HCT116 (cell line): ENCODE results near the gene NFIB. TPM values are rescaled to one million over a fixed set of nuclear protein-coding genes. Genes with fewer than 3 reads are reported as not detected.

ENCODE experiments used
- ATAC-seq: fragments of 200-7000 bp; cut with Tn5 transposase; 2 replicates; pipeline ENCODE4 v1.9.1; 2020; ENCODE audit warnings: mild to moderate bottlenecking, moderate library complexity
- BruUV-seq: library from RNA; stranded (reverse); fragments of 400-500 nt; replicated peaks from 2 replicates; lab custom pipeline; 2021; lab: Mats Ljungman, UMichigan
- CTCF ChIA-PET: fragments of 300-600 bp; sonication (Branson Sonifier 250); formaldehyde crosslinking; loops from one replicate; lab custom pipeline; 2021; ENCODE audit warnings: antibody characterized with exemption; lab: Charles Lee
- POLR2A ChIA-PET: fragments of 300-600, 350-600 bp; sonication (Branson Sonifier 250); formaldehyde crosslinking; loops from one replicate; lab custom pipeline; 2021; ENCODE audit warnings: antibody characterized with exemption; lab: Charles Lee
- RAD21 ChIA-PET, 2 experiments: fragments of 300-600 bp; sonication (Branson Sonifier 250); formaldehyde crosslinking; loops; one replicate each; lab custom pipeline; 2023; ENCODE audit warnings: low total read pairs in 2 of 2; ENCODE audit not compliant: uncharacterized antibody in 2 of 2, unreplicated experiment in 2 of 2, low non-redundant PET in 1 of 2; lab: Charles Lee
- DNase-seq: peaks from one replicate; pipeline ENCODE4 v3.0.0-alpha.2; 2010; ENCODE audit warnings: low read depth, low spot score
- H2AFZ ChIP-seq: fragments of 200-600 bp; shearing (Covaris generic), sonication (generic); 2 replicates; pipeline ENCODE4 v1.6.1; 2017; ENCODE audit warnings: low read depth, mixed run types, mixed read lengths, antibody characterized with exemption, low read length; ENCODE audit not compliant: poor library complexity, severe bottlenecking
- H3K27ac ChIP-seq: 2 replicates; pipeline ENCODE4 v1.5.1; 2012; ENCODE audit warnings: low read depth, low read length
- H3K27me3 ChIP-seq: fragments of 200-600 bp; sonication (generic); 2 replicates; pipeline ENCODE4 v1.6.1; 2016; ENCODE audit warnings: mixed run types, low read length, mixed read lengths; ENCODE audit not compliant: insufficient read depth
- H3K36me3 ChIP-seq, 2 experiments: fragments of 200-500 bp in 1 of 2; fragments of 200-600 bp in 1 of 2; sonication (Bioruptor generic) in 1 of 2; sonication (generic) in 1 of 2; 2 replicates each; pipeline versions ENCODE4 v1.5.1 to v1.6.1; 2014 to 2016; ENCODE audit warnings: low read length in 2 of 2, inconsistent platforms in 1 of 2, mixed read lengths in 1 of 2, mixed run types in 1 of 2; ENCODE audit not compliant: insufficient read depth in 2 of 2, control insufficient read depth in 1 of 2
- H3K4me1 ChIP-seq, 2 experiments: fragments of 200-600 bp in 1 of 2; sonication (generic) in 1 of 2; 2 replicates each; pipeline versions ENCODE4 v1.5.1 to v1.6.1; 2012 to 2017; ENCODE audit warnings: low read length in 2 of 2, inconsistent platforms in 1 of 2, mild to moderate bottlenecking in 1 of 2, mixed read lengths in 1 of 2, mixed run types in 1 of 2, moderate library complexity in 1 of 2; ENCODE audit not compliant: insufficient read depth in 2 of 2, control insufficient read depth in 1 of 2
- H3K4me2 ChIP-seq: fragments of 200-600 bp; sonication (generic); 2 replicates; pipeline ENCODE4 v1.6.1; 2017; ENCODE audit warnings: mixed run types, low read length, mixed read lengths
- H3K4me3 ChIP-seq, 2 experiments: fragments of 200-600 bp in 1 of 2; sonication (generic) in 1 of 2; replicated peaks in 1 of 2; 2 replicates each; pipeline ENCODE4 v1.5.1; 2011 to 2016; ENCODE audit warnings: low read length in 2 of 2, control low read depth in 1 of 2, low read depth in 1 of 2, mild to moderate bottlenecking in 1 of 2, mixed read lengths in 1 of 2, mixed run types in 1 of 2
- H3K79me2 ChIP-seq: fragments of 200-600 bp; sonication (generic); 2 replicates; pipeline ENCODE4 v1.6.1; 2017; ENCODE audit warnings: mild to moderate bottlenecking, mixed run types, low read length, moderate library complexity, mixed read lengths; ENCODE audit not compliant: insufficient read depth
- H3K9ac ChIP-seq: fragments of 200-600 bp; sonication (generic); 2 replicates; pipeline ENCODE4 v1.6.1; 2016; ENCODE audit warnings: low read length, mixed read lengths
- H3K9me2 ChIP-seq: fragments of 200-600 bp; sonication (generic), shearing (Covaris generic); 2 replicates; pipeline ENCODE4 v1.6.1; 2017; ENCODE audit warnings: mixed run types, mild to moderate bottlenecking, moderate library complexity; ENCODE audit not compliant: insufficient read depth
- H3K9me3 ChIP-seq, 2 experiments: fragments of 200-500 bp in 1 of 2; fragments of 200-600 bp in 1 of 2; sonication (Bioruptor generic) in 1 of 2; sonication (generic) in 1 of 2; 2 replicates each; pipeline ENCODE4 v1.6.1; 2014 to 2017; ENCODE audit warnings: low read length in 2 of 2, mixed read lengths in 2 of 2, inconsistent platforms in 1 of 2, low read depth in 1 of 2, mild to moderate bottlenecking in 1 of 2, mixed run types in 1 of 2, moderate library complexity in 1 of 2; ENCODE audit not compliant: control insufficient read depth in 1 of 2, insufficient read depth in 1 of 2
- H4K20me1 ChIP-seq: fragments of 200-600 bp; sonication (generic), shearing (Covaris generic); 2 replicates; pipeline ENCODE4 v1.6.1; 2017; ENCODE audit warnings: mixed run types, mild to moderate bottlenecking, moderate library complexity; ENCODE audit not compliant: insufficient read depth
- CBX3 ChIP-seq: IDR thresholded peaks from 2 replicates; pipeline ENCODE4 v1.6.1; 2012; ENCODE audit warnings: low read depth
- CEBPB ChIP-seq: IDR thresholded peaks from 2 replicates; pipeline ENCODE4 v1.6.1; 2012; ENCODE audit warnings: low read depth
- EGR1 ChIP-seq: IDR thresholded peaks from 2 replicates; pipeline ENCODE4 v1.6.1; 2012; ENCODE audit warnings: low read depth
- ELF1 ChIP-seq: IDR thresholded peaks from 2 replicates; pipeline ENCODE4 v1.6.1; 2012; ENCODE audit warnings: low read depth, borderline replicate concordance
- EZH2phosphoT487 ChIP-seq: fragments of 200-600 bp; IDR thresholded peaks from 2 replicates; pipeline ENCODE4 v1.6.1; 2018; ENCODE audit warnings: antibody characterized with exemption, borderline replicate concordance
- JUND ChIP-seq: IDR thresholded peaks from 2 replicates; pipeline ENCODE4 v1.6.1; 2012
- POLR2A ChIP-seq: IDR thresholded peaks from 2 replicates; pipeline ENCODE4 v1.7.0; 2011; ENCODE audit warnings: borderline replicate concordance; ENCODE audit not compliant: insufficient read depth, insufficient read length; ENCODE audit errors: extremely low read depth
- POLR2AphosphoS5 ChIP-seq: IDR thresholded peaks from 2 replicates; pipeline ENCODE4 v1.6.1; 2011; ENCODE audit warnings: mild to moderate bottlenecking, low read depth, low read length, moderate library complexity
- YY1 ChIP-seq: IDR thresholded peaks from 2 replicates; pipeline ENCODE4 v1.6.1; 2011; ENCODE audit warnings: low read length, low read depth, moderate library complexity, mild to moderate bottlenecking; ENCODE audit not compliant: insufficient replicate concordance; ENCODE audit errors: extremely low read depth
- ZFX ChIP-seq: fragments of 450-650 bp; IDR thresholded peaks from 2 replicates; pipeline ENCODE4 v1.6.1; 2017
- ZNF274 ChIP-seq: fragments of 200-500 bp; sonication (Bioruptor generic); IDR thresholded peaks from 2 replicates; pipeline ENCODE4 v1.6.1; 2014; ENCODE audit warnings: mild to moderate bottlenecking, low read depth, low read length, inconsistent platforms
- intact Hi-C: fragments of 100-400 bp; cut with micrococcal nuclease; formaldehyde crosslinking; loops from 2 replicates; pipeline ENCODE4 v1.10.0; 2022
- total RNA-seq: library from RNA; stranded (reverse); gene quantifications from one replicate; pipeline ENCODE4 v1.2.1, GENCODE V29; 2021; ENCODE audit not compliant: unreplicated experiment
- TF ChIP-seq, protein P1 (sequence below): IDR thresholded peaks from 2 replicates; pipeline ENCODE4 v1.6.1; 2012; ENCODE audit warnings: low read depth
- TF ChIP-seq, protein P2 (sequence below): IDR thresholded peaks from 2 replicates; pipeline ENCODE4 v1.6.1; 2012
- TF ChIP-seq, protein P3 (sequence below): IDR thresholded peaks from 2 replicates; pipeline ENCODE4 v1.6.1; 2012

Gene NFIB
- total RNA-seq, 1 experiment from 2014 or later = 6.6 TPM

- BruUV-seq = no TSS peak
- Histone ChIP-seq H3K4me2 (no peak overlapping the region), H3K27ac (no peak overlapping the region), H3K79me2 (no peaks in the 10 kb centered on the region), H3K36me3 (no peaks in the 10 kb centered on the region), H3K9me2 (no peaks in the 10 kb centered on the region), H4K20me1 (no peaks in the 10 kb centered on the region), H3K4me1 (peaks cover 2 to 33% of the 10 kb centered on the region in 2 experiments; a peak in 3 of 4 replicates), H3K4me3 (no peak overlapping the region), H3K9me3 (no peaks in the 10 kb centered on the region), H3K9ac (no peak overlapping the region), H3K27me3 (no peaks in the 10 kb centered on the region; the same call in 1 of the 2 replicates), H2AFZ (no peak overlapping the region)
- ChIA-PET POLR2A (no interaction called here), CTCF (no interaction called here), RAD21 (no interaction called here)
- TF ChIP-seq, protein P1, sequence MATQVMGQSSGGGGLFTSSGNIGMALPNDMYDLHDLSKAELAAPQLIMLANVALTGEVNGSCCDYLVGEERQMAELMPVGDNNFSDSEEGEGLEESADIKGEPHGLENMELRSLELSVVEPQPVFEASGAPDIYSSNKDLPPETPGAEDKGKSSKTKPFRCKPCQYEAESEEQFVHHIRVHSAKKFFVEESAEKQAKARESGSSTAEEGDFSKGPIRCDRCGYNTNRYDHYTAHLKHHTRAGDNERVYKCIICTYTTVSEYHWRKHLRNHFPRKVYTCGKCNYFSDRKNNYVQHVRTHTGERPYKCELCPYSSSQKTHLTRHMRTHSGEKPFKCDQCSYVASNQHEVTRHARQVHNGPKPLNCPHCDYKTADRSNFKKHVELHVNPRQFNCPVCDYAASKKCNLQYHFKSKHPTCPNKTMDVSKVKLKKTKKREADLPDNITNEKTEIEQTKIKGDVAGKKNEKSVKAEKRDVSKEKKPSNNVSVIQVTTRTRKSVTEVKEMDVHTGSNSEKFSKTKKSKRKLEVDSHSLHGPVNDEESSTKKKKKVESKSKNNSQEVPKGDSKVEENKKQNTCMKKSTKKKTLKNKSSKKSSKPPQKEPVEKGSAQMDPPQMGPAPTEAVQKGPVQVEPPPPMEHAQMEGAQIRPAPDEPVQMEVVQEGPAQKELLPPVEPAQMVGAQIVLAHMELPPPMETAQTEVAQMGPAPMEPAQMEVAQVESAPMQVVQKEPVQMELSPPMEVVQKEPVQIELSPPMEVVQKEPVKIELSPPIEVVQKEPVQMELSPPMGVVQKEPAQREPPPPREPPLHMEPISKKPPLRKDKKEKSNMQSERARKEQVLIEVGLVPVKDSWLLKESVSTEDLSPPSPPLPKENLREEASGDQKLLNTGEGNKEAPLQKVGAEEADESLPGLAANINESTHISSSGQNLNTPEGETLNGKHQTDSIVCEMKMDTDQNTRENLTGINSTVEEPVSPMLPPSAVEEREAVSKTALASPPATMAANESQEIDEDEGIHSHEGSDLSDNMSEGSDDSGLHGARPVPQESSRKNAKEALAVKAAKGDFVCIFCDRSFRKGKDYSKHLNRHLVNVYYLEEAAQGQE = no peak
- TF ChIP-seq POLR2A (no peak), YY1 (no peak), JUND (no peak), ZNF274 (no peak), EZH2phosphoT487 (no peak), POLR2AphosphoS5 (no peak), CEBPB (no peak), ZFX (no peak), ELF1 (no peak), CBX3 (no peak), EGR1 (no peak)
- TF ChIP-seq, protein P2, sequence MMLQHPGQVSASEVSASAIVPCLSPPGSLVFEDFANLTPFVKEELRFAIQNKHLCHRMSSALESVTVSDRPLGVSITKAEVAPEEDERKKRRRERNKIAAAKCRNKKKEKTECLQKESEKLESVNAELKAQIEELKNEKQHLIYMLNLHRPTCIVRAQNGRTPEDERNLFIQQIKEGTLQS = no peak
- TF ChIP-seq, protein P3, sequence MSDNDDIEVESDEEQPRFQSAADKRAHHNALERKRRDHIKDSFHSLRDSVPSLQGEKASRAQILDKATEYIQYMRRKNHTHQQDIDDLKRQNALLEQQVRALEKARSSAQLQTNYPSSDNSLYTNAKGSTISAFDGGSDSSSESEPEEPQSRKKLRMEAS = no peak
- DNase-seq = no peak
- no peak for ATAC-seq
- intact Hi-C loops = no loop called here
Measured at GRCh38 chr9:14318934-14319580, 5.1 kb upstream of the NFIB start.
